Fibroblast of lung (primary cell): ENCODE data around the gene DDAH1. TPM values are rescaled to one million over a fixed set of nuclear protein-coding genes. Genes with fewer than 3 reads are reported as not detected.
"Not testable (repeated sequence)": the region's sequence is repeated elsewhere in the genome, so short reads cannot be mapped to it uniquely, and the experiment has no call there.

Experiments
- DNase-seq, 2 donors: peaks; one replicate each; pipeline versions ENCODE4 v3.0.0 to v3.0.0-alpha.2; 2010; ENCODE audit warnings: low read depth in 2 of 2
- H2AFZ ChIP-seq: 2 replicates; pipeline ENCODE4 v1.5.1; 2012; ENCODE audit warnings: low read length, control low read depth, inconsistent platforms
- H3K27ac ChIP-seq: 2 replicates; pipeline ENCODE4 v1.5.1; 2011; ENCODE audit warnings: low read length, control low read depth; ENCODE audit not compliant: insufficient read depth
- H3K27me3 ChIP-seq: 2 replicates; pipeline ENCODE4 v1.5.1; 2011; ENCODE audit warnings: mild to moderate bottlenecking, low read length; ENCODE audit not compliant: control insufficient read depth, insufficient read depth
- H3K36me3 ChIP-seq: 2 replicates; pipeline ENCODE4 v1.5.1; 2011; ENCODE audit warnings: low read length; ENCODE audit not compliant: control insufficient read depth, insufficient read depth
- H3K4me1 ChIP-seq: 2 replicates; pipeline ENCODE4 v1.5.1; 2011; ENCODE audit warnings: low read length; ENCODE audit not compliant: control insufficient read depth, insufficient read depth; ENCODE audit errors: extremely low read depth
- H3K4me2 ChIP-seq: 2 replicates; pipeline ENCODE4 v1.5.1; 2011; ENCODE audit warnings: low read length, control low read depth; ENCODE audit not compliant: insufficient read depth; ENCODE audit errors: extremely low read depth
- H3K4me3 ChIP-seq, 4 experiments: fragments of 200-600 bp in 1 of 4; sonication (generic) in 1 of 4; replicated peaks in 1 of 4; 2 replicates each; pipeline ENCODE4 v1.5.1; 2011 to 2016; ENCODE audit warnings: low read length in 4 of 4, low read depth in 3 of 4, mild to moderate bottlenecking in 3 of 4, control low read depth in 2 of 4, inconsistent platforms in 1 of 4, mixed read lengths in 1 of 4; ENCODE audit not compliant: insufficient read depth in 1 of 4; ENCODE audit errors: control extremely low read depth in 1 of 4
- H3K79me2 ChIP-seq: 2 replicates; pipeline ENCODE4 v1.5.1; 2012; ENCODE audit warnings: mild to moderate bottlenecking, low read length, inconsistent platforms; ENCODE audit not compliant: control insufficient read depth, insufficient read depth
- H3K9ac ChIP-seq: 2 replicates; pipeline ENCODE4 v1.5.1; 2011; ENCODE audit warnings: mild to moderate bottlenecking, low read length, control low read depth; ENCODE audit not compliant: insufficient read depth
- H3K9me3 ChIP-seq: 2 replicates; pipeline ENCODE4 v1.5.1; 2012; ENCODE audit warnings: low read depth, low read length; ENCODE audit not compliant: control insufficient read depth, insufficient read depth
- H4K20me1 ChIP-seq: 2 replicates; pipeline ENCODE4 v1.5.1; 2011; ENCODE audit warnings: low read length; ENCODE audit not compliant: control insufficient read depth, insufficient read depth; ENCODE audit errors: extremely low read depth
- CTCF ChIP-seq, 2 donors: IDR thresholded peaks in 1 of 2; conservative IDR thresholded peaks in 1 of 2; 1 replicate in 1 of 2; 2 replicates in 1 of 2; pipeline ENCODE4 v1.5.1; 2011 to 2012; ENCODE audit warnings: low read length in 2 of 2, control low read depth in 1 of 2, inconsistent platforms in 1 of 2, low read depth in 1 of 2, mild to moderate bottlenecking in 1 of 2
- EZH2 ChIP-seq: IDR thresholded peaks from 2 replicates; pipeline ENCODE4 v1.5.1; 2012; ENCODE audit warnings: low read length, control low read depth, mild to moderate bottlenecking; ENCODE audit errors: missing control alignments
- polyA plus RNA-seq, 2 donors: library from polyadenylated mRNA; depleted of rRNA in 1 of 2; stranded (reverse) in 1 of 2; unstranded in 1 of 2; fragments of >200 nt; gene quantifications; 2 replicates each; pipeline ENCODE4 v1.2.1, GENCODE V29; 2011 to 2012; ENCODE audit warnings: missing spikeins in 1 of 2
- total RNA-seq: library from RNA; depleted of rRNA; stranded (reverse); fragments of >200 nt; gene quantifications from 2 replicates; pipeline ENCODE4 v1.2.1, GENCODE V29; 2014

The DDAH1 gene
- total and polyA plus RNA-seq, 2 donors (not counting 1 experiment from before 2014, with no cell fraction given), result 50.0 to 218 TPM

- Histone ChIP-seq H3K36me3 (peaks cover 2% of the 10 kb centered on the region), H3K4me1 (no peaks in the 10 kb centered on the region), H3K27me3 (no peaks in the 10 kb centered on the region), H3K27ac (no peak overlapping the region), H3K9ac (no peak overlapping the region), H3K4me2 (no peak overlapping the region), H3K79me2 (no peaks in the 10 kb centered on the region), H3K9me3 (no peaks in the 10 kb centered on the region), H2AFZ (no peak overlapping the region), H4K20me1 (no peaks in the 10 kb centered on the region), H3K4me3 (no peak overlapping the region)
- TF ChIP-seq CTCF (conservative IDR thresholded peaks at IDR 0.05 in 1 of 2, IDR thresholded peaks at IDR 0.05 in 1 of 2; ENCODE audit: low read depth in 1 of 2, low read length in 2 of 2) (no peak), EZH2 (no peak)
- DNase-seq, result no peak
Measured at GRCh38 chr1:85471558-85471957, 6.6 kb upstream of the DDAH1 start.

- not testable (repeated sequence) for H3K79me2 ChIP-seq
Measured at GRCh38 chr1:85470130-85470529, 5.2 kb upstream of the DDAH1 start.

GRCh38 chr1:85467929-85468540 is 3.1 kb upstream of the DDAH1 start:
- H3K79me2 ChIP-seq, result peaks cover 23% of the 10 kb centered on the region
- TF ChIP-seq EZH2 (no peak), CTCF (conservative IDR thresholded peaks at IDR 0.05 in 1 of 2, IDR thresholded peaks at IDR 0.05 in 1 of 2; ENCODE audit: low read depth in 1 of 2, low read length in 2 of 2) (no peak)
- no peak overlapping the region for H3K4me2 ChIP-seq
- no peak overlapping the region for H3K4me3 ChIP-seq
- no peaks in the 10 kb centered on the region for H3K27me3 ChIP-seq
- no peaks in the 10 kb centered on the region for H4K20me1 ChIP-seq
- H3K9me3 ChIP-seq, result no peaks in the 10 kb centered on the region
- no peak for DNase-seq
- H3K36me3 ChIP-seq, result peaks cover 2% of the 10 kb centered on the region
- peaks cover 6% of the 10 kb centered on the region for H3K4me1 ChIP-seq
- no peak overlapping the region for H3K27ac ChIP-seq
- H3K9ac ChIP-seq, result no peak overlapping the region
- no peak overlapping the region for H2AFZ ChIP-seq

More at GRCh38 chr1:85470130-85470529, 5.2 kb upstream of the DDAH1 start:
- not testable (repeated sequence) for H3K4me1 ChIP-seq, H3K27me3 ChIP-seq, H3K27ac ChIP-seq, H2AFZ ChIP-seq, H3K36me3 ChIP-seq, H4K20me1 ChIP-seq, H3K4me2 ChIP-seq, H3K4me3 ChIP-seq, H3K9me3 ChIP-seq, DNase-seq, H3K9ac ChIP-seq
